Testis (tissue), 5 donors: ENCODE data around the gene HDAC8. TPM values are rescaled to one million over a fixed set of nuclear protein-coding genes. Genes with fewer than 3 reads are reported as not detected.

Source experiments
- DNase-seq: peaks from one replicate; pipeline ENCODE4 v3.0.0-alpha.2; 2019
- H3K27ac ChIP-seq, 2 donors: fragments of 200-600 bp; sonication (generic); one replicate each; pipeline ENCODE4 v1.5.1; 2019
- H3K27me3 ChIP-seq: fragments of 200-600 bp; sonication (generic); one replicate; pipeline ENCODE4 v1.5.1; 2019
- H3K36me3 ChIP-seq: fragments of 200-600 bp; sonication (generic); one replicate; pipeline ENCODE4 v1.5.1; 2017; ENCODE audit warnings: low read depth; ENCODE audit errors: missing control alignments
- H3K4me1 ChIP-seq: fragments of 200-600 bp; sonication (generic); one replicate; pipeline ENCODE4 v1.5.1; 2019
- H3K4me3 ChIP-seq, 2 donors: fragments of 200-600 bp; sonication (generic); one replicate each; pipeline ENCODE4 v1.5.1; 2017 to 2019
- H3K9me3 ChIP-seq: fragments of 200-600 bp; sonication (generic); one replicate; pipeline ENCODE4 v1.5.1; 2017
- CTCF ChIP-seq, 3 experiments: fragments of 450-650 bp in 2 of 3; fragments of 200-600 bp in 1 of 3; sonication (generic) in 1 of 3; IDR thresholded peaks; one replicate each; pipeline ENCODE4 v1.5.1; 2016 to 2019; ENCODE audit warnings: antibody characterized with exemption in 3 of 3, mild to moderate bottlenecking in 2 of 3, moderate library complexity in 1 of 3
- POLR2A ChIP-seq: fragments of 450-650 bp; IDR thresholded peaks from one replicate; pipeline ENCODE4 v1.6.1; 2017; ENCODE audit warnings: antibody characterized with exemption, mild to moderate bottlenecking, moderate library complexity
- WGBS, 2 donors: methylation state at CpG; one replicate each; pipeline ENCODE4 v1.1.5; 2018; 5-methylcytosine and 5-hydroxymethylcytosine counted together
- intact Hi-C: fragments of 100-400 bp; cut with DNase I; formaldehyde crosslinking; loops from one replicate; pipeline ENCODE4 v1.15.1; 2023; ENCODE audit warnings: low total_unique reads
- long read RNA-seq, 2 donors: transcript quantifications; one replicate each; lab custom pipeline, GENCODE V29; 2026
- polyA plus RNA-seq: library from polyadenylated mRNA; stranded (reverse); fragments of 350-450 nt; fragmentation: Illumina TruSeq; extraction: RNeasy Lipid Tissue Mini Kit (QIAGEN cat#74804); gene quantifications from one replicate; pipeline ENCODE4 v1.2.3, GENCODE V29; 2014; ENCODE audit warnings: low read depth, low replicate concordance; ENCODE audit not compliant: insufficient read depth
- total RNA-seq, 2 donors: library from RNA; depleted of rRNA; stranded (reverse); fragments of >200 nt; gene quantifications; one replicate each; pipeline ENCODE4 v1.2.3, GENCODE V29; 2016

Gene HDAC8
- total RNA-seq (10 to 100 TPM; 25.2 to 30.3 TPM), polyA plus RNA-seq (8.3 TPM)
- long read RNA-seq, donor 1, full-length matches to known transcripts = 12 of 18 reads
- long read RNA-seq, donor 1, partial matches to known transcripts = 6 of 18 reads
- long read RNA-seq, donor 1, other reads (novel, unspliced or antisense) = 0 of 18 reads
- long read RNA-seq, donor 2, partial matches to known transcripts = 0 of 3 reads
- long read RNA-seq, donor 2, other reads (novel, unspliced or antisense) = 0 of 3 reads

- Histone ChIP-seq H3K4me1 (no peaks in the 10 kb centered on the region), H3K4me3 (peak within 1 kb of the TSS; percentile 58 to 72), H3K27me3 (no peaks in the 10 kb centered on the region), H3K9me3 (no peaks in the 10 kb centered on the region), H3K27ac (peak within 1 kb of the TSS in 1 of 2 donors; percentile 73), H3K36me3 (no peaks in the 10 kb centered on the region)
- peak; percentile 77 for DNase-seq
- WGBS, 2 donors = 0% methylated on average over 18 to 35 of the region's 36 CpGs
- intact Hi-C loops = no loop called here
- TF ChIP-seq CTCF (IDR thresholded peaks at IDR 0.05) = no peak
Observed at GRCh38 chrX:72572248-72573157, at the start of gene HDAC8. HDAC8 (minus strand) TSS chrX:72572843; CDS start chrX:72572761, 82 bp downstream.

- peak overlapping the region in 1 of 2 donors; percentile 66 for H3K27ac ChIP-seq
Observed at GRCh38 chrX:72621625-72622485, 49.2 kb upstream of the HDAC8 start.

GRCh38 chrX:72621163-72621562 lies 48.5 kb upstream of the HDAC8 start:
- H3K27ac ChIP-seq = peak overlapping the region in 1 of 2 donors; percentile 66
- intact Hi-C loops = no loop called here

More at GRCh38 chrX:72621625-72622485, 49.2 kb upstream of the HDAC8 start:
- no peaks in the 10 kb centered on the region for H3K9me3 ChIP-seq
- TF ChIP-seq POLR2A = no peak
- TF ChIP-seq CTCF (IDR thresholded peaks at IDR 0.05) = no peak
- no peak for DNase-seq
- no peaks in the 10 kb centered on the region for H3K4me1 ChIP-seq
- no peaks in the 10 kb centered on the region for H3K27me3 ChIP-seq
- H3K4me3 ChIP-seq = no peak overlapping the region
- WGBS, 2 donors = 75 to 76% methylated on average over 4 of the region's 4 CpGs
- H3K36me3 ChIP-seq = no peaks in the 10 kb centered on the region
- intact Hi-C loops = no loop called here

More at GRCh38 chrX:72621163-72621562, 48.5 kb upstream of the HDAC8 start:
- no peak overlapping the region for H3K4me3 ChIP-seq
- no peaks in the 10 kb centered on the region for H3K9me3 ChIP-seq
- WGBS, 2 donors = 55 to 67% methylated on average over 1 of the region's 1 CpG
- no peaks in the 10 kb centered on the region for H3K4me1 ChIP-seq
- TF ChIP-seq CTCF (IDR thresholded peaks at IDR 0.05) = no peak
- no peak for TF ChIP-seq POLR2A
- no peaks in the 10 kb centered on the region for H3K27me3 ChIP-seq
- no peak for DNase-seq
- no peaks in the 10 kb centered on the region for H3K36me3 ChIP-seq
